WTC11 (cell line): ENCODE data around the gene GATA1. TPM values are rescaled to one million over a fixed set of nuclear protein-coding genes. Genes with fewer than 3 reads are reported as not detected.

Experiments
- ATAC-seq: fragments of 200-7000 bp; cut with Tn5 transposase; 2 replicates; pipeline ENCODE4 v1.10.0; 2021; ENCODE audit warnings: mild to moderate bottlenecking, moderate library complexity
- CTCF ChIA-PET: fragments of 300-600 bp; sonication (Branson Sonifier 250); formaldehyde crosslinking; loops from one replicate; lab custom pipeline; 2021; ENCODE audit warnings: antibody characterized with exemption; lab: Charles Lee
- POLR2A ChIA-PET: fragments of 350-600 bp; sonication (Branson Sonifier 250); formaldehyde crosslinking; loops from one replicate; lab custom pipeline; 2021; ENCODE audit warnings: antibody characterized with exemption; lab: Charles Lee
- DNase-seq: peaks from one replicate; pipeline ENCODE4 v3.0.0; 2021; ENCODE audit warnings: low spot score
- H3K27ac Mint-ChIP-seq: 2 replicates; pipeline ENCODE4 v1.8.0; 2021; ENCODE audit warnings: mixed read lengths
- H3K27me3 Mint-ChIP-seq: 2 replicates; pipeline ENCODE4 v1.8.0; 2021; ENCODE audit warnings: low read depth, mild to moderate bottlenecking, moderate library complexity, mixed read lengths
- H3K36me3 Mint-ChIP-seq: 2 replicates; pipeline ENCODE4 v1.8.0; 2021; ENCODE audit warnings: mixed read lengths
- H3K4me1 Mint-ChIP-seq: 2 replicates; pipeline ENCODE4 v1.8.0; 2022; ENCODE audit warnings: mixed read lengths
- H3K4me3 Mint-ChIP-seq: 2 replicates; pipeline ENCODE4 v1.8.0; 2021; ENCODE audit warnings: mild to moderate bottlenecking, moderate library complexity, mixed read lengths
- H3K9me3 Mint-ChIP-seq: 2 replicates; pipeline ENCODE4 v1.8.0; 2021; ENCODE audit warnings: mixed read lengths
- AFF4 ChIP-seq: sonication (generic); formaldehyde crosslinking; IDR thresholded peaks from 2 replicates; pipeline ENCODE4 v1.8.1; 2023; ENCODE audit warnings: mild to moderate bottlenecking, missing genetic modification reagents, borderline replicate concordance
- ATF6 ChIP-seq: sonication (generic); formaldehyde crosslinking; IDR thresholded peaks from 2 replicates; pipeline ENCODE4 v1.8.1; 2023; ENCODE audit warnings: mild to moderate bottlenecking, missing genetic modification reagents
- CTCF ChIP-seq: fragments of 200-600 bp; IDR thresholded peaks from 2 replicates; pipeline ENCODE4 v1.8.0; 2022; ENCODE audit warnings: antibody characterized with exemption
- E2F4 ChIP-seq: sonication (generic); formaldehyde crosslinking; IDR thresholded peaks from 2 replicates; pipeline ENCODE4 v1.8.1; 2022; ENCODE audit warnings: low read depth, mild to moderate bottlenecking, moderate library complexity, missing genetic modification reagents, borderline replicate concordance
- ELF4 ChIP-seq: sonication (generic); formaldehyde crosslinking; IDR thresholded peaks from 2 replicates; pipeline ENCODE4 v1.8.1; 2022; ENCODE audit warnings: low read depth, mild to moderate bottlenecking, moderate library complexity, missing genetic modification reagents
- ERG ChIP-seq: fragments of 250-450 bp; sonication (Bioruptor Pico); IDR thresholded peaks from 2 replicates; pipeline ENCODE4 v1.8.0; 2021; ENCODE audit warnings: mild to moderate bottlenecking
- KAT7 ChIP-seq: sonication (generic); formaldehyde crosslinking; IDR thresholded peaks from 2 replicates; pipeline ENCODE4 v1.8.1; 2023; ENCODE audit warnings: missing genetic modification reagents, mild to moderate bottlenecking, borderline replicate concordance
- NFE2L1 ChIP-seq: sonication (generic); formaldehyde crosslinking; IDR thresholded peaks from 2 replicates; pipeline ENCODE4 v1.8.1; 2023; ENCODE audit warnings: missing genetic modification reagents
- NR1H2 ChIP-seq: sonication (generic); formaldehyde crosslinking; IDR thresholded peaks from 2 replicates; pipeline ENCODE4 v1.9.0; 2021; ENCODE audit warnings: mild to moderate bottlenecking, moderate library complexity, missing genetic modification reagents
- SMAD4 ChIP-seq: sonication (generic); formaldehyde crosslinking; IDR thresholded peaks from 2 replicates; pipeline ENCODE4 v1.8.0; 2022; ENCODE audit warnings: mild to moderate bottlenecking, missing genetic modification reagents
- SOX15 ChIP-seq: fragments of 250-450 bp; sonication (Bioruptor Pico); IDR thresholded peaks from 2 replicates; pipeline ENCODE4 v1.9.0; 2021; ENCODE audit warnings: mild to moderate bottlenecking
- STAT6 ChIP-seq: sonication (generic); formaldehyde crosslinking; conservative IDR thresholded peaks from 2 replicates; pipeline ENCODE4 v1.8.1; 2023; ENCODE audit warnings: mild to moderate bottlenecking, low read depth, missing genetic modification reagents, moderate library complexity
- ZNF232 ChIP-seq: sonication (generic); formaldehyde crosslinking; IDR thresholded peaks from 2 replicates; pipeline ENCODE4 v1.8.0; 2022; ENCODE audit warnings: mild to moderate bottlenecking, missing genetic modification reagents
- ZNF317 ChIP-seq: sonication (generic); formaldehyde crosslinking; IDR thresholded peaks from 2 replicates; pipeline ENCODE4 v1.8.1; 2023; ENCODE audit warnings: low read depth, mild to moderate bottlenecking, moderate library complexity, missing genetic modification reagents, borderline replicate concordance
- ZNF416 ChIP-seq: fragments of 250-450 bp; sonication (Bioruptor Pico); IDR thresholded peaks from 2 replicates; pipeline ENCODE4 v1.9.0; 2021; ENCODE audit warnings: mild to moderate bottlenecking, inconsistent platforms
- ZNF532 ChIP-seq: fragments of 250-450 bp; sonication (Bioruptor Pico); IDR thresholded peaks from 2 replicates; pipeline ENCODE4 v1.9.0; 2021; ENCODE audit warnings: mild to moderate bottlenecking, borderline replicate concordance
- ZSCAN18 ChIP-seq: fragments of 250-450 bp; sonication (Bioruptor Pico); IDR thresholded peaks from 2 replicates; pipeline ENCODE4 v2.1.2; 2022; ENCODE audit warnings: mild to moderate bottlenecking, moderate library complexity
- total RNA-seq: library from RNA; stranded (reverse); gene quantifications from 3 replicates; pipeline ENCODE4 v1.2.3, GENCODE V29; 2021

GATA1 gene
- total RNA-seq, 1 experiment from 2014 or later, result 0.26 TPM

GRCh38 chrX:48761674-48762471, 24.5 kb upstream of the GATA1 start, which contains the start of gene GLOD5:
GLOD5 (plus strand) TSS chrX:48761747; CDS start chrX:48761791, 44 bp downstream.
- H3K27ac Mint-ChIP-seq, result peak within 1 kb of the TSS; percentile 95
- H3K4me3 Mint-ChIP-seq, result 0 out of 2 replicates have a peak within 1 kb of the TSS, but pooled peaks have one; percentile 28
- CTCF ChIA-PET, result interaction anchor here (0.6 to 1.0 kb wide), 3 partner anchors 86 to 281 kb away, joined by 3 read pairs; partner anchors contain the start of genes PQBP1 and TFE3
- H3K4me1 Mint-ChIP-seq, result peaks cover 8% of the 10 kb centered on the region
- ATAC-seq, result peak; percentile 100
- peak; percentile 76 for DNase-seq
- no peaks in the 10 kb centered on the region for H3K27me3 Mint-ChIP-seq
- H3K36me3 Mint-ChIP-seq, result no peaks in the 10 kb centered on the region
- H3K9me3 Mint-ChIP-seq, result no peaks in the 10 kb centered on the region
- POLR2A ChIA-PET, result no interaction called here
- no peak for TF ChIP-seq ZSCAN18 (CRISPR knock-in tag)
- no peak for TF ChIP-seq KAT7 (CRISPR knock-in tag)
- TF ChIP-seq ATF6, result no peak
- no peak for TF ChIP-seq ZNF416 (CRISPR knock-in tag)
- no peak for TF ChIP-seq SMAD4 (CRISPR knock-in tag)
- TF ChIP-seq SOX15, result no peak
- no peak for TF ChIP-seq ERG (CRISPR knock-in tag)
- TF ChIP-seq ZNF532 (CRISPR knock-in tag), result no peak
- no peak for TF ChIP-seq ELF4 (CRISPR knock-in tag)
- no peak for TF ChIP-seq CTCF
- no peak for TF ChIP-seq ZNF317
- TF ChIP-seq ZNF232 (CRISPR knock-in tag), result no peak
- no peak for TF ChIP-seq E2F4 (CRISPR knock-in tag)
- TF ChIP-seq STAT6 (CRISPR knock-in tag), result no peak
- no peak for TF ChIP-seq NR1H2 (CRISPR knock-in tag)
- no peak for TF ChIP-seq NFE2L1 (CRISPR knock-in tag)
- TF ChIP-seq AFF4, result no peak
